ENCODE results near the gene RAPGEF2. TPM values are rescaled to one million over a fixed set of nuclear protein-coding genes. Genes with fewer than 3 reads are reported as not detected.

Gene RAPGEF2
- total and polyA plus RNA-seq, 2 of the 8 experiments (the other 6 are each of a cell fraction or from before 2014, with no cell fraction given): 24.4 to 48.6 TPM

GRCh38 chr4:159298502-159298901 is 195.6 kb downstream of the RAPGEF2 start (continued):
- TF ChIP-seq BCL11A (IDR thresholded peaks at IDR 0.05; ENCODE audit: low read depth in 2 of 2, low read length in 2 of 2) (no peak), MAX (IDR thresholded peaks at IDR 0.05) (no peak)
- TF ChIP-seq, protein P1, sequence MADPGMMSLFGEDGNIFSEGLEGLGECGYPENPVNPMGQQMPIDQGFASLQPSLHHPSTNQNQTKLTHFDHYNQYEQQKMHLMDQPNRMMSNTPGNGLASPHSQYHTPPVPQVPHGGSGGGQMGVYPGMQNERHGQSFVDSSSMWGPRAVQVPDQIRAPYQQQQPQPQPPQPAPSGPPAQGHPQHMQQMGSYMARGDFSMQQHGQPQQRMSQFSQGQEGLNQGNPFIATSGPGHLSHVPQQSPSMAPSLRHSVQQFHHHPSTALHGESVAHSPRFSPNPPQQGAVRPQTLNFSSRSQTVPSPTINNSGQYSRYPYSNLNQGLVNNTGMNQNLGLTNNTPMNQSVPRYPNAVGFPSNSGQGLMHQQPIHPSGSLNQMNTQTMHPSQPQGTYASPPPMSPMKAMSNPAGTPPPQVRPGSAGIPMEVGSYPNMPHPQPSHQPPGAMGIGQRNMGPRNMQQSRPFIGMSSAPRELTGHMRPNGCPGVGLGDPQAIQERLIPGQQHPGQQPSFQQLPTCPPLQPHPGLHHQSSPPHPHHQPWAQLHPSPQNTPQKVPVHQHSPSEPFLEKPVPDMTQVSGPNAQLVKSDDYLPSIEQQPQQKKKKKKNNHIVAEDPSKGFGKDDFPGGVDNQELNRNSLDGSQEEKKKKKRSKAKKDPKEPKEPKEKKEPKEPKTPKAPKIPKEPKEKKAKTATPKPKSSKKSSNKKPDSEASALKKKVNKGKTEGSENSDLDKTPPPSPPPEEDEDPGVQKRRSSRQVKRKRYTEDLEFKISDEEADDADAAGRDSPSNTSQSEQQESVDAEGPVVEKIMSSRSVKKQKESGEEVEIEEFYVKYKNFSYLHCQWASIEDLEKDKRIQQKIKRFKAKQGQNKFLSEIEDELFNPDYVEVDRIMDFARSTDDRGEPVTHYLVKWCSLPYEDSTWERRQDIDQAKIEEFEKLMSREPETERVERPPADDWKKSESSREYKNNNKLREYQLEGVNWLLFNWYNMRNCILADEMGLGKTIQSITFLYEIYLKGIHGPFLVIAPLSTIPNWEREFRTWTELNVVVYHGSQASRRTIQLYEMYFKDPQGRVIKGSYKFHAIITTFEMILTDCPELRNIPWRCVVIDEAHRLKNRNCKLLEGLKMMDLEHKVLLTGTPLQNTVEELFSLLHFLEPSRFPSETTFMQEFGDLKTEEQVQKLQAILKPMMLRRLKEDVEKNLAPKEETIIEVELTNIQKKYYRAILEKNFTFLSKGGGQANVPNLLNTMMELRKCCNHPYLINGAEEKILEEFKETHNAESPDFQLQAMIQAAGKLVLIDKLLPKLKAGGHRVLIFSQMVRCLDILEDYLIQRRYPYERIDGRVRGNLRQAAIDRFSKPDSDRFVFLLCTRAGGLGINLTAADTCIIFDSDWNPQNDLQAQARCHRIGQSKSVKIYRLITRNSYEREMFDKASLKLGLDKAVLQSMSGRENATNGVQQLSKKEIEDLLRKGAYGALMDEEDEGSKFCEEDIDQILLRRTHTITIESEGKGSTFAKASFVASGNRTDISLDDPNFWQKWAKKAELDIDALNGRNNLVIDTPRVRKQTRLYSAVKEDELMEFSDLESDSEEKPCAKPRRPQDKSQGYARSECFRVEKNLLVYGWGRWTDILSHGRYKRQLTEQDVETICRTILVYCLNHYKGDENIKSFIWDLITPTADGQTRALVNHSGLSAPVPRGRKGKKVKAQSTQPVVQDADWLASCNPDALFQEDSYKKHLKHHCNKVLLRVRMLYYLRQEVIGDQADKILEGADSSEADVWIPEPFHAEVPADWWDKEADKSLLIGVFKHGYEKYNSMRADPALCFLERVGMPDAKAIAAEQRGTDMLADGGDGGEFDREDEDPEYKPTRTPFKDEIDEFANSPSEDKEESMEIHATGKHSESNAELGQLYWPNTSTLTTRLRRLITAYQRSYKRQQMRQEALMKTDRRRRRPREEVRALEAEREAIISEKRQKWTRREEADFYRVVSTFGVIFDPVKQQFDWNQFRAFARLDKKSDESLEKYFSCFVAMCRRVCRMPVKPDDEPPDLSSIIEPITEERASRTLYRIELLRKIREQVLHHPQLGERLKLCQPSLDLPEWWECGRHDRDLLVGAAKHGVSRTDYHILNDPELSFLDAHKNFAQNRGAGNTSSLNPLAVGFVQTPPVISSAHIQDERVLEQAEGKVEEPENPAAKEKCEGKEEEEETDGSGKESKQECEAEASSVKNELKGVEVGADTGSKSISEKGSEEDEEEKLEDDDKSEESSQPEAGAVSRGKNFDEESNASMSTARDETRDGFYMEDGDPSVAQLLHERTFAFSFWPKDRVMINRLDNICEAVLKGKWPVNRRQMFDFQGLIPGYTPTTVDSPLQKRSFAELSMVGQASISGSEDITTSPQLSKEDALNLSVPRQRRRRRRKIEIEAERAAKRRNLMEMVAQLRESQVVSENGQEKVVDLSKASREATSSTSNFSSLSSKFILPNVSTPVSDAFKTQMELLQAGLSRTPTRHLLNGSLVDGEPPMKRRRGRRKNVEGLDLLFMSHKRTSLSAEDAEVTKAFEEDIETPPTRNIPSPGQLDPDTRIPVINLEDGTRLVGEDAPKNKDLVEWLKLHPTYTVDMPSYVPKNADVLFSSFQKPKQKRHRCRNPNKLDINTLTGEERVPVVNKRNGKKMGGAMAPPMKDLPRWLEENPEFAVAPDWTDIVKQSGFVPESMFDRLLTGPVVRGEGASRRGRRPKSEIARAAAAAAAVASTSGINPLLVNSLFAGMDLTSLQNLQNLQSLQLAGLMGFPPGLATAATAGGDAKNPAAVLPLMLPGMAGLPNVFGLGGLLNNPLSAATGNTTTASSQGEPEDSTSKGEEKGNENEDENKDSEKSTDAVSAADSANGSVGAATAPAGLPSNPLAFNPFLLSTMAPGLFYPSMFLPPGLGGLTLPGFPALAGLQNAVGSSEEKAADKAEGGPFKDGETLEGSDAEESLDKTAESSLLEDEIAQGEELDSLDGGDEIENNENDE (IDR thresholded peaks at IDR 0.05; ENCODE audit: insufficient replicate concordance, low read length): no peak

All from H1 (cell line).